Urinary bladder (tissue), 4 donors: ENCODE data around the gene PCSK5. TPM values are rescaled to one million over a fixed set of nuclear protein-coding genes. Genes with fewer than 3 reads are reported as not detected.
A peak's percentile ranks its signal among the peaks of the same experiment; 100 is the strongest.
"Not testable (repeated sequence)": the region's sequence is repeated elsewhere in the genome, so short reads cannot be mapped to it uniquely, and the experiment has no call there.

Experiments used
- DNase-seq: peaks from one replicate; pipeline ENCODE4 v3.0.0-alpha.2; 2015; ENCODE audit errors: extremely low spot score
- H3K27ac ChIP-seq: one replicate; pipeline ENCODE4 v1.5.1; 2013; ENCODE audit warnings: low read depth, mild to moderate bottlenecking, moderate library complexity
- H3K36me3 ChIP-seq: one replicate; pipeline ENCODE4 v1.6.1; 2013; ENCODE audit warnings: mild to moderate bottlenecking, moderate library complexity; ENCODE audit not compliant: insufficient read depth
- H3K4me1 ChIP-seq: one replicate; pipeline ENCODE4 v1.6.1; 2013; ENCODE audit warnings: mild to moderate bottlenecking, moderate library complexity; ENCODE audit not compliant: insufficient read depth
- H3K4me3 ChIP-seq: one replicate; pipeline ENCODE4 v1.5.1; 2013; ENCODE audit warnings: low read depth, low read length
- WGBS: extraction: QIAGEN DNeasy Blood & Tissue Kit; methylation state at CpG from one replicate; pipeline ENCODE4 v1.1.7; 2013; 5-methylcytosine and 5-hydroxymethylcytosine counted together
- polyA plus RNA-seq: library from polyadenylated mRNA; stranded (reverse); fragments of 200-250 nt; gene quantifications from one replicate; pipeline ENCODE4 v1.2.3, GENCODE V29; 2013
- total RNA-seq: library from RNA; depleted of rRNA; stranded (reverse); fragments of >200 nt; gene quantifications from one replicate; pipeline ENCODE4 v1.2.3, GENCODE V29; 2014
- donor health status: healthy with polysubstance abuse.
- donor health status: healthy.

PCSK5 gene
- total and polyA plus RNA-seq, 2 donors: 6.1 to 25.4 TPM

GRCh38 chr9:76297721-76298239 lies 407.3 kb downstream of the PCSK5 start:
- Histone ChIP-seq H3K4me3 (no peak overlapping the region), H3K4me1 (no peaks in the 10 kb centered on the region), H3K36me3 (no peaks in the 10 kb centered on the region), H3K27ac (no peak overlapping the region)
- WGBS: 19% methylated on average over 14 of the region's 14 CpGs
- peak; percentile 42 for DNase-seq

- Histone ChIP-seq H3K36me3 (no peaks in the 10 kb centered on the region), H3K27ac (no peak overlapping the region), H3K4me3 (no peak overlapping the region), H3K4me1 (no peaks in the 10 kb centered on the region)
- WGBS: 51% methylated on average over 3 of the region's 3 CpGs
- peak; percentile 7 for DNase-seq
Observed at GRCh38 chr9:76298521-76299144, 408.2 kb downstream of the PCSK5 start.

GRCh38 chr9:76302543-76302942 lies 412.1 kb downstream of the PCSK5 start:
- Histone ChIP-seq H3K4me3 (no peak overlapping the region), H3K27ac (no peak overlapping the region), H3K4me1 (no peaks in the 10 kb centered on the region), H3K36me3 (no peaks in the 10 kb centered on the region)
- WGBS: 73% methylated on average over 3 of the region's 3 CpGs
- no peak for DNase-seq

GRCh38 chr9:76302947-76303550 lies 412.6 kb downstream of the PCSK5 start:
- WGBS: 25% methylated on average over 3 of the region's 3 CpGs
- Histone ChIP-seq H3K36me3 (no peaks in the 10 kb centered on the region), H3K4me3 (no peak overlapping the region), H3K27ac (no peak overlapping the region), H3K4me1 (no peaks in the 10 kb centered on the region)
- DNase-seq: peak; percentile 35

GRCh38 chr9:76307047-76307446 lies 416.6 kb downstream of the PCSK5 start:
- not testable (repeated sequence) for H3K4me1 ChIP-seq, H3K27ac ChIP-seq, H3K36me3 ChIP-seq, DNase-seq, H3K4me3 ChIP-seq
- 34% methylated on average over 6 of the region's 7 CpGs for WGBS

- DNase-seq: no peak
- no peak overlapping the region for H3K4me3 ChIP-seq
- no peaks in the 10 kb centered on the region for H3K4me1 ChIP-seq
- 93% methylated on average over 7 of the region's 7 CpGs for WGBS
- no peak overlapping the region for H3K27ac ChIP-seq
- no peaks in the 10 kb centered on the region for H3K36me3 ChIP-seq
Observed at GRCh38 chr9:76310577-76310976, 420.1 kb downstream of the PCSK5 start.

GRCh38 chr9:76310991-76311390 lies 420.5 kb downstream of the PCSK5 start:
- Histone ChIP-seq H3K36me3 (no peaks in the 10 kb centered on the region), H3K4me1 (no peaks in the 10 kb centered on the region), H3K4me3 (no peak overlapping the region), H3K27ac (no peak overlapping the region)
- 94% methylated on average over 5 of the region's 5 CpGs for WGBS
- DNase-seq: no peak

- DNase-seq: no peak
- Histone ChIP-seq H3K36me3 (no peaks in the 10 kb centered on the region), H3K4me3 (no peak overlapping the region), H3K4me1 (no peaks in the 10 kb centered on the region), H3K27ac (no peak overlapping the region)
- 88% methylated on average over 5 of the region's 5 CpGs for WGBS
Observed at GRCh38 chr9:76311537-76311936, 421.1 kb downstream of the PCSK5 start.

GRCh38 chr9:76313771-76314170 lies 423.3 kb downstream of the PCSK5 start:
- 93% methylated on average over 2 of the region's 2 CpGs for WGBS
- Histone ChIP-seq H3K4me3 (no peak overlapping the region), H3K27ac (no peak overlapping the region), H3K36me3 (no peaks in the 10 kb centered on the region), H3K4me1 (no peaks in the 10 kb centered on the region)
- DNase-seq: no peak

GRCh38 chr9:76314321-76314720 lies 423.8 kb downstream of the PCSK5 start:
- 96% methylated on average over 4 of the region's 4 CpGs for WGBS
- no peak for DNase-seq

GRCh38 chr9:76316069-76316468 lies 425.6 kb downstream of the PCSK5 start:
- Histone ChIP-seq H3K27ac (no peak overlapping the region), H3K4me1 (no peaks in the 10 kb centered on the region), H3K4me3 (no peak overlapping the region), H3K36me3 (no peaks in the 10 kb centered on the region)
- no peak for DNase-seq
- WGBS: 90% methylated on average over 2 of the region's 2 CpGs

More at GRCh38 chr9:76314321-76314720, 423.8 kb downstream of the PCSK5 start:
- H3K4me1 ChIP-seq: no peaks in the 10 kb centered on the region
- no peaks in the 10 kb centered on the region for H3K36me3 ChIP-seq
- no peak overlapping the region for H3K27ac ChIP-seq
- H3K4me3 ChIP-seq: no peak overlapping the region

GRCh38 chr9:76319466-76319865 lies 429.0 kb downstream of the PCSK5 start:
- not testable (repeated sequence) for H3K4me1 ChIP-seq, H3K36me3 ChIP-seq, H3K27ac ChIP-seq, H3K4me3 ChIP-seq, DNase-seq
- WGBS: 88% methylated on average over 13 of the region's 13 CpGs

GRCh38 chr9:76321195-76321828 lies 430.8 kb downstream of the PCSK5 start:
- DNase-seq: no peak
- Histone ChIP-seq H3K36me3 (no peaks in the 10 kb centered on the region), H3K4me1 (no peaks in the 10 kb centered on the region), H3K27ac (no peak overlapping the region), H3K4me3 (no peak overlapping the region)
- 64% methylated on average over 9 of the region's 9 CpGs for WGBS

GRCh38 chr9:76322810-76323209 lies 432.3 kb downstream of the PCSK5 start:
- H3K36me3 ChIP-seq: no peaks in the 10 kb centered on the region
- 73% methylated on average over 10 of the region's 10 CpGs for WGBS
- DNase-seq: no peak
- H3K27ac ChIP-seq: no peak overlapping the region
- H3K4me3 ChIP-seq: no peak overlapping the region
- H3K4me1 ChIP-seq: no peaks in the 10 kb centered on the region
